ENCODE results near the gene TXNL4A. TPM values are rescaled to one million over a fixed set of nuclear protein-coding genes. Genes with fewer than 3 reads are reported as not detected.
A peak's percentile ranks its signal among the peaks of the same experiment; 100 is the strongest.

TXNL4A gene
- total RNA-seq, 2 donors from 2014 or later, result 117 to 138 TPM

GRCh38 chr18:79951545-79952455, 36.6 kb downstream of the TXNL4A start, which contains the start of gene SLC66A2:
Gene SLC66A2 (minus strand): TSS chr18:79951653. CDS start chr18:79950926, 727 bp downstream.
- H3K9me3 Mint-ChIP-seq, result no peaks in the 10 kb centered on the region
- peak within 1 kb of the TSS; percentile 62 for H3K4me3 Mint-ChIP-seq
- 0 to 1% methylated on average over 22 to 126 of the region's 126 CpGs for WGBS, 2 experiments (ENCODE audit: insufficient coverage in 1 of 2, insufficient read length in 1 of 2)
- H3K27ac ChIP-seq (ENCODE audit: low read depth, low read length), result no peak within 1 kb of the TSS
- peaks cover 19% of the 10 kb centered on the region for H3K36me3 Mint-ChIP-seq (ENCODE audit: low read depth)
- peaks cover 3% of the 10 kb centered on the region for H3K4me1 Mint-ChIP-seq
- peaks cover 11% of the 10 kb centered on the region for H3K36me3 ChIP-seq (ENCODE audit: control insufficient read depth, insufficient read depth, low read length)
- peak; percentile 30 for TF ChIP-seq CTCF (conservative IDR thresholded peaks at IDR 0.05)
- no peak within 1 kb of the TSS for H3K9ac ChIP-seq (ENCODE audit: extremely low read depth, low read length, poor library complexity, severe bottlenecking)
- no peaks in the 10 kb centered on the region for H3K4me1 ChIP-seq (ENCODE audit: control insufficient read depth, insufficient read depth, low read length)
- no peak within 1 kb of the TSS for H3K27ac Mint-ChIP-seq
- H3K9me3 ChIP-seq (ENCODE audit: control insufficient read depth, low read length), result no peaks in the 10 kb centered on the region
- H3K4me3 ChIP-seq (ENCODE audit: low read length), result peak within 1 kb of the TSS; percentile 84
- peaks cover 15% of the 10 kb centered on the region for H3K27me3 ChIP-seq (ENCODE audit: control insufficient read depth, insufficient read depth, low read length, poor library complexity, severe bottlenecking)
- H3K27me3 Mint-ChIP-seq (ENCODE audit: insufficient read depth), result peaks cover 74% of the 10 kb centered on the region
- DNase-seq, result peak; percentile 96

DNA sequence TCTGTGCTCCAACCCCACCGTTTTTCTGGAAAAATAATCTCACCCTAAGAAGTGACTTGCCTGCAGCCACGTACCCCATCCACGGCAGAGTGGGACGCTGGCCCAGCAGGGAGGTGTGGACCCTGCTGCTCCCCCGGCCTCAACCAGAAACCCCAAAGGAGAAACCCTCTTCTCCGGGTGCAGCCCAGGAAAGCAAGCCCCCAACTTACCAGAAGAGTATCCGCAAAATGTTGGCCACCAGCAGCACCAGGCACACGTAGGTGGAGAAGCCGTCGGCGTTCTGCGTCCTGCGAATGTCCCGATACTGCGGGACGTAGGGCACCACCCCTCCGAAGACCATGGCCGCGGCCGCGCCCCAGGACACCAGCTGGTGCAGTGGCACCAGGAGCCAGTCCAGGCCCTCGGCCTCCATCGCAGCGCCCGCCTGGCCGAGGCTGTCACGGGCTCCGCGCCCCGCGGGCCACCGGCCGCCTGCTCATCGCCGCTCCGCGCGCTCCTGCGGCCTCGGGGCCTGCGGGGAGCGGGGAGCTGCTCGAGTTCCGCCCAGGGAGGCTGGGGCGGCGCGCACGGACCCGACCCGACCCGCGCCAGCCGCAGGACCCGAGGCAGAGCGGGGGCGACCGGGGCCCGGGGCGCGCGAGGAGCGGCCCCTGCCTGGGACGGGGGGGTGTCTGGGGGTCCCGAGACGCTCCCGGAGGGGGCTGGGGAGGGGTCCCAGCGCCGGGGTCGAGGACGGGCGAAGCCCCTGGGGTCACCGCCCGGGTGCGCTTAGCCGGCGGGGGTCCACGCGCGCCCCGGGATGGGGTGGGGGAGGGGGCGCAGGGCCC, 37.6 kb downstream of the TXNL4A start:
- Histone ChIP-seq H3K27ac (ENCODE audit: low read depth, low read length) (no peak overlapping the region), H3K36me3 (ENCODE audit: control insufficient read depth, insufficient read depth, low read length) (peaks cover 11% of the 10 kb centered on the region), H3K27me3 (ENCODE audit: control insufficient read depth, insufficient read depth, low read length, poor library complexity, severe bottlenecking) (peaks cover 15% of the 10 kb centered on the region), H3K4me1 (ENCODE audit: control insufficient read depth, insufficient read depth, low read length) (no peaks in the 10 kb centered on the region), H3K9ac (ENCODE audit: extremely low read depth, low read length, poor library complexity, severe bottlenecking) (no peak overlapping the region), H3K4me3 (ENCODE audit: low read length) (peak overlapping the region; percentile 84), H3K9me3 (ENCODE audit: control insufficient read depth, low read length) (no peaks in the 10 kb centered on the region)
- Mint-ChIP-seq H3K4me1 (peaks cover 3% of the 10 kb centered on the region), H3K36me3 (ENCODE audit: low read depth) (peaks cover 19% of the 10 kb centered on the region), H3K27me3 (ENCODE audit: insufficient read depth) (peaks cover 64% of the 10 kb centered on the region), H3K27ac (no peak overlapping the region), H3K9me3 (no peaks in the 10 kb centered on the region), H3K4me3 (peak overlapping the region; percentile 62)
- TF ChIP-seq CTCF (conservative IDR thresholded peaks at IDR 0.05), result no peak
- peak; percentile 73 for DNase-seq
- 7 to 27% methylated on average over 14 to 81 of the region's 81 CpGs for WGBS, 2 experiments (ENCODE audit: insufficient coverage in 1 of 2, insufficient read length in 1 of 2)

DNA sequence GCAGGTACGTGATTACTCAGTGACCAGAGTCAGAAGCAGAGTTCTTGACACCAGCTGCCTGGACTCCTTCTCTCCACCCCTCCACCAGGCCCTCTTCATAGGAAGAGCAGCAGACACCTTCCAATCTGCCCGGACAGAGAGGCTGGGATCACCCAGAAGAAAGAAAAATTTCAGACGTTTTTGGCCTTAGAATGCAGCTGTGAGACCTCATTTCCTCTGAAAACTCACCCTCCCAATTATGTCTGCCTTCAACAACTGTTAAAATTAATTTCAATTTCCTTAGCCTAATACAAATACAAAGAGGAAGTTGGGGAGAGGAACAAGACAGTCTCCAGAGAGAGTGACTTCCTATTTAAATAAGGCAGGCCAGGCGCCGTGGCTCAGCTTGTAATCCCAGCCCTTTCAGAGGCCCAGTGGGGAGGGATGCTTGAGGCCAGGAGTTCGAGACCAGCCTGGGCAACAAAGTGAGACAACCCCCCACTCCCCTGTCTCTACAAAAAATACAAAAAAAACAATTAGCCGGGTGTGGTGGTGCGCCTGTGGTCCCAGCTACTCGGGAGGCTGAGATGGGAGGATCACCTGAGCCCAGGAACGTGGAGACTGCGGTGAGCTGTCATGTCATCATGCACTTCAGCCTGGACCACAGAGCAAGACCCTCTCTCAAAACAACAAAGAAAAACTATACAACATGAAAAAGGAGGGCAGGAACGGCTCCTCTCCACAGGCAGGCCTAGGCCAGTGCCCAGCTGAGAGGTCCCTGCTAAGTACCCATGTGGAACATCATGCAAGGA, 38.5 kb downstream of the TXNL4A start:
- peak overlapping the region; percentile 62 for H3K4me3 Mint-ChIP-seq
- peak; percentile 7 for DNase-seq
- H3K27ac Mint-ChIP-seq, result no peak overlapping the region

More for the DNA sequence above, 38.5 kb downstream of the TXNL4A start:
- no peak for TF ChIP-seq CTCF (conservative IDR thresholded peaks at IDR 0.05)
- H3K4me1 ChIP-seq (ENCODE audit: control insufficient read depth, insufficient read depth, low read length), result no peaks in the 10 kb centered on the region
- peaks cover 19% of the 10 kb centered on the region for H3K36me3 Mint-ChIP-seq (ENCODE audit: low read depth)
- WGBS, 2 experiments (ENCODE audit: insufficient coverage in 1 of 2, insufficient read length in 1 of 2), result 87 to 90% methylated on average over 7 to 12 of the region's 12 CpGs
- H3K9me3 Mint-ChIP-seq, result no peaks in the 10 kb centered on the region
- H3K27me3 Mint-ChIP-seq (ENCODE audit: insufficient read depth), result peaks cover 55% of the 10 kb centered on the region
- H3K4me3 ChIP-seq (ENCODE audit: low read length), result peak overlapping the region; percentile 84
- no peaks in the 10 kb centered on the region for H3K9me3 ChIP-seq (ENCODE audit: control insufficient read depth, low read length)
- no peak overlapping the region for H3K27ac ChIP-seq (ENCODE audit: low read depth, low read length)
- no peak overlapping the region for H3K9ac ChIP-seq (ENCODE audit: extremely low read depth, low read length, poor library complexity, severe bottlenecking)
- peaks cover 11% of the 10 kb centered on the region for H3K36me3 ChIP-seq (ENCODE audit: control insufficient read depth, insufficient read depth, low read length)
- H3K27me3 ChIP-seq (ENCODE audit: control insufficient read depth, insufficient read depth, low read length, poor library complexity, severe bottlenecking), result peaks cover 15% of the 10 kb centered on the region
- peaks cover 7% of the 10 kb centered on the region for H3K4me1 Mint-ChIP-seq
